ENCODE data around the gene SLC22A25.

SLC22A25 gene

GRCh38 chr11:63229815-63230214 lies 13.6 kb downstream of the SLC22A25 start:
- no peak for DNase-seq

- DNase-seq = no peak
These were observed 15.8 kb downstream of the SLC22A25 start for GRCh38 chr11:63227521-63228107.

- no peak for DNase-seq
These were observed 16.8 kb downstream of the SLC22A25 start for GRCh38 chr11:63226488-63227114.

DNA sequence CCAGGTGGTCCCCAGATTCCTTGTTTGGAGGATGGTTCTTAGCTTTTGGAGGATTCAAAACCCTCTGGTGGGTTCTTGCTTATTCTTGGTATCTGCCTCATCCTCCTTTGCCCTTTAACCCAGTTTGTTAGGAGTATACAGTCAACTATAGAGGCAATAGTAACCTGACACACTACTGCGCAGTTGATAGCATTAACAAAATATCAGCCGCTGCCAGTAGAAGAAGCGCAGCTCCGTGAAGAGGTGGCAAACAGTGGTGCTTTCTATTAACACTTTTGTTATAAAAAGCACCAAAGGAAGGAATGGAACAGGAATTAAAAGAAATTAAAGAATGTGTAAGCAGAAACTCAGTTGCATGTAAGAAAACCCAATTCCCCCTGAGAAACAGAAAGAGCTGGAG lies 29.3 kb downstream of the SLC22A25 start:
- no peak for DNase-seq

- no peak for DNase-seq
These were observed 30.7 kb downstream of the SLC22A25 start for GRCh38 chr11:63212742-63213141.

DNA sequence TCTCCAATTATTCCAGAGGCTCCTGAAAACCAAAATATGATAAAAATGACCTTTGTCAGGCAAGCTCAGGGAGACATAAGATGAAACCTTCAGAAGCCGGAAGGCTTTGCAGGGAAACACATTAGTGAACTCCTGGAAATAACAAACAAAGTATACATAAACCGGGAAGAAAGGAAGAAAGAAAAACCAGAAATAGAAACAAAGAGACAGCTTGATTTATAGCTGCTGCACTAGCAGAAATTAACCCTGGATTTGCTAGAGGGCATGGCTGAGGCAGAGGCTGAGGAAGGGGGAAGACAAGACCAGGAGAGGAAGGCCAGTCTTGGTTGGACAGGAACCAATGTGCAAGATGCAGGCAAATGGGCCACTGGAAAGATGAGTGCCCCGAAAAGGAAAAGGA lies 33.3 kb downstream of the SLC22A25 start:
- no peak for DNase-seq
